Measurements from ENCODE around the gene TRUB1. TPM values are rescaled to one million over a fixed set of nuclear protein-coding genes. Genes with fewer than 3 reads are reported as not detected.

TRUB1 gene
- total and polyA plus RNA-seq, 2 of the 4 experiments (the other 2 are of a cell fraction): 9.1 to 17.9 TPM

- no peak overlapping the region for H3K27ac ChIP-seq (ENCODE audit: insufficient read depth, low read length)
- ATAC-seq (ENCODE audit: low read depth): no peak
- CTCF ChIA-PET: interaction anchor here (0.6 kb wide), 2 partner anchors 18 to 80 kb away, joined by 3 read pairs; no protein-coding TSS in a partner anchor
Observed at GRCh38 chr10:114955984-114956383, 18.0 kb downstream of the TRUB1 start.

More at GRCh38 chr10:114955984-114956383, 18.0 kb downstream of the TRUB1 start:
- Histone ChIP-seq H3K79me1 (ENCODE audit: low read depth in 1 of 2, low read length in 2 of 2) (peaks cover 23 to 35% of the 10 kb centered on the region in 2 experiments), H2BK20ac (ENCODE audit: low read depth, low read length) (no peak overlapping the region), H3K23ac (ENCODE audit: low read depth, low read length) (no peak overlapping the region), H3K27me3 (ENCODE audit: control insufficient read depth, insufficient read depth, low read length) (no peaks in the 10 kb centered on the region), H3K9me1 (ENCODE audit: insufficient read depth, low read length) (peaks cover 4% of the 10 kb centered on the region), H3K9me3 (ENCODE audit: control insufficient read depth, insufficient read depth, low read length) (no peaks in the 10 kb centered on the region), H2BK15ac (ENCODE audit: low read depth, low read length) (no peak overlapping the region), H2AK5ac (ENCODE audit: low read depth, low read length) (no peak overlapping the region), H2AK9ac (replicated peaks; ENCODE audit: low read depth, low read length, poor library complexity) (no peak overlapping the region), H3K9ac (ENCODE audit: low read depth, low read length) (no peak overlapping the region), H3K4ac (ENCODE audit: low read depth, low read length) (no peak overlapping the region), H3K4me2 (ENCODE audit: low read depth, low read length) (no peak overlapping the region), H2AFZ (replicated peaks; ENCODE audit: low read length, poor library complexity) (no peak overlapping the region), H3K4me1 (ENCODE audit: control insufficient read depth, insufficient read depth, low read length) (peaks cover 4% of the 10 kb centered on the region), H4K91ac (ENCODE audit: insufficient read depth, low read depth, low read length) (no peak overlapping the region), H4K20me1 (ENCODE audit: insufficient read depth, low read length) (peaks cover 12% of the 10 kb centered on the region; the same call in 1 of the 2 replicates), H3K18ac (ENCODE audit: low read depth, low read length) (no peak overlapping the region), H4K5ac (ENCODE audit: low read depth, low read length) (no peak overlapping the region), H2BK5ac (ENCODE audit: low read depth, low read length, poor library complexity, severe bottlenecking) (no peak overlapping the region), H3K36me3 (ENCODE audit: control insufficient read depth, insufficient read depth, low read length) (no peaks in the 10 kb centered on the region), H2BK120ac (ENCODE audit: low read depth, low read length) (no peak overlapping the region), H3K4me3 (ENCODE audit: insufficient read depth, low read depth, low read length) (no peak overlapping the region), H4K8ac (ENCODE audit: low read depth in 2 of 2, low read length in 2 of 2) (no peak overlapping the region), H3K56ac (ENCODE audit: extremely low read depth, insufficient read depth, low read length) (no peak overlapping the region), H3K14ac (replicated peaks; ENCODE audit: low read depth, low read length) (no peak overlapping the region)
- TF ChIP-seq POLR2A (IDR thresholded peaks at IDR 0.05; ENCODE audit: low read depth, low read length) (no peak), CTCF (conservative IDR thresholded peaks at IDR 0.05; ENCODE audit: low read depth, low read length) (no peak), MAFK (IDR thresholded peaks at IDR 0.05; ENCODE audit: low read depth, low read length) (no peak), RAD21 (IDR thresholded peaks at IDR 0.05; ENCODE audit: low read length) (no peak), BHLHE40 (IDR thresholded peaks at IDR 0.05; ENCODE audit: low read depth, low read length) (no peak), MXI1 (IDR thresholded peaks at IDR 0.05; ENCODE audit: borderline replicate concordance, low read depth, low read length) (no peak), CHD1 (IDR thresholded peaks at IDR 0.05; ENCODE audit: low read depth, low read length) (no peak), RFX5 (IDR thresholded peaks at IDR 0.05; ENCODE audit: low read depth, low read length) (no peak), RCOR1 (IDR thresholded peaks at IDR 0.05; ENCODE audit: insufficient replicate concordance, low read length) (no peak), ELK1 (IDR thresholded peaks at IDR 0.05; ENCODE audit: borderline replicate concordance, low read depth, low read length) (no peak), NFE2L2 (IDR thresholded peaks at IDR 0.05; ENCODE audit: low read depth, low read length) (no peak), CEBPB (IDR thresholded peaks at IDR 0.05; ENCODE audit: low read depth, low read length) (no peak), FOS (IDR thresholded peaks at IDR 0.05; ENCODE audit: low read depth, low read length) (no peak), USF2 (IDR thresholded peaks at IDR 0.05; ENCODE audit: low read depth, low read length) (no peak), SMC3 (IDR thresholded peaks at IDR 0.05; ENCODE audit: low read depth, low read length) (no peak), MAZ (IDR thresholded peaks at IDR 0.05; ENCODE audit: borderline replicate concordance, low read depth, low read length) (no peak)
- intact Hi-C loops (cut with micrococcal nuclease) (loop anchor here (5.0 kb wide), 1 partner anchor 1786 kb away; the partner anchor contains the start of gene HSPA12A), dilution Hi-C loops (cut with HindIII; ENCODE audit: low sequenced_read_pairs, unreplicated experiment) (no loop called here), in situ Hi-C loops (cut with MboI; ENCODE audit: low sequenced_read_pairs) (no loop called here)
- no peak for DNase-seq
- POLR2A ChIA-PET (ENCODE audit: unreplicated experiment): interaction anchor here (1.4 kb wide), 1 partner anchor 18 kb away, joined by 4 read pairs; the partner anchor contains the start of gene TRUB1
- no TSS peak for BruUV-seq (replicated peaks)
- WGBS, 2 experiments (ENCODE audit: extremely low coverage in 2 of 2, insufficient read length in 1 of 2): no CpG with 5 or more reads among the region's 4 CpGs
